A549 (cell line): ENCODE results near the gene TMSB4X.

Experiments
- CTCF ChIP-seq: fragments of >200 bp; sonication (Bioruptor Twin); formaldehyde crosslinking; IDR thresholded peaks from 3 replicates; pipeline ENCODE4 v1.5.1; 2016
- NR3C1 ChIP-seq: fragments of >200 bp; sonication (Bioruptor Twin); formaldehyde crosslinking; IDR thresholded peaks from 3 replicates; pipeline ENCODE4 v1.6.1; 2017
- POLR2AphosphoS2 ChIP-seq: conservative IDR thresholded peaks from 2 replicates; pipeline ENCODE4 v1.6.1; 2012; ENCODE audit warnings: low read length, improper control_type of control experiment, inconsistent platforms

DNA sequence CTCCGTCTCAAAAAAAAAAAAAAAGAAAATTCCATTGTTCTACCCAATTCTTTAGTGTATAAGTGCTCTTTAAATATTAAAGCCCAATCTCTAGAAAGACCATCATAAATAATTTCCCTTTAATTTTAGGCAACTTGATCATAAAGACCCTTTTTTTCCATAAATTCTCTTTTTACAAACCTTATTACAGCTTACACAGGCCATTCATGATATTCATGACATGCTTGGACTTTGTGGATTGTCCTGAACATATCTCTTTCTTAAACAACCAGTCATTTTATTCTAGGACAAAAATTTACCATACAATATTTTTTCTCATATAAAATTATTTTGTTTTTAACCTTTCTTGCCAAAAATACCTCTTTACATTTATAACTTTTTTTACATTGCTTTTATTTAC is 38.0 kb upstream of the TMSB4X start:
- no peak for TF ChIP-seq POLR2AphosphoS2
- TF ChIP-seq NR3C1, result no peak
- no peak for TF ChIP-seq CTCF
